NCI-H2227 (cell line): ENCODE measurements around the gene NDUFA8.

Experiments
- DNase-seq: peaks from one replicate; lab custom pipeline; 2025; ENCODE audit not compliant: unreplicated experiment; lab: John Stamatoyannopoulos, UW

NDUFA8 gene

DNA sequence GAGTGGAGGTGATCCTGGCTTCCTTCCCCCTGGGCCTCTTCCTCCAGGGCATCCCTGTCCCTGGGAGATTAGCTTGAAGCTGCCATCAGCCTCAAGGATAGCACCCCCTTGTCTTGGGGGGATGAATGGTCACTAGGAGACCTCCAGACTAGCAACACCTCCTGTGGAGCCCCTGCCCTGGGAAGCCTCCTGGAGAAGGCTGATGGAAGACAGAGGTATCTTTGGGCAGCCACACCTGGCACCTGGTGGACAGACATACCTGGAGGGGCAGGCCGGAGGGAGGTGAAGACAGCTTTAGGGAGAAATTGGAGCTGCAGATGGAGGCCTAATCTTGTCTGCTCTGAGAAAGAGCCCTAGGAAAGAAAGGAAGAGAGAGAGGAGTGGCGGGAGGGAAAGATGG is 57.4 kb downstream of the NDUFA8 start:
- DNase-seq: no peak

DNA sequence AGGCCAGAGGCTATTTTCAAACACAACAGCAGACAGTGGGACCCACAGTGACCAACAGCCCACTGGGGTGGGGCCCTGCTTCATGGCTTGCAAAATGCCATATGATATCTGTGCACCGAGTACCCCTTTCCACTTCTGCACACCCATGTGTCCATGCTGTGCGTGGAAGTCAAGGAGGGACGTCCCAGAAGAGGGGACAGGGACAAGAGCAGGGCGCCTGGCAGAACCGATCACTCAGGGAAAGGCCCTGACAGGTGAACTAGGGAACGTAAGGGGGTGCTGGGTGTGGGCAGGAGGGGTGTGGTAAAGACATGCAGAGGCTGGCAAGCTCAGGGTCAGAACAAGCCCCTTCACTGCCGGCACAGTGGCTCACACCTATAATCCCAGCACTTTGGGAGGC is 58.8 kb downstream of the NDUFA8 start:
- no peak for DNase-seq

DNA sequence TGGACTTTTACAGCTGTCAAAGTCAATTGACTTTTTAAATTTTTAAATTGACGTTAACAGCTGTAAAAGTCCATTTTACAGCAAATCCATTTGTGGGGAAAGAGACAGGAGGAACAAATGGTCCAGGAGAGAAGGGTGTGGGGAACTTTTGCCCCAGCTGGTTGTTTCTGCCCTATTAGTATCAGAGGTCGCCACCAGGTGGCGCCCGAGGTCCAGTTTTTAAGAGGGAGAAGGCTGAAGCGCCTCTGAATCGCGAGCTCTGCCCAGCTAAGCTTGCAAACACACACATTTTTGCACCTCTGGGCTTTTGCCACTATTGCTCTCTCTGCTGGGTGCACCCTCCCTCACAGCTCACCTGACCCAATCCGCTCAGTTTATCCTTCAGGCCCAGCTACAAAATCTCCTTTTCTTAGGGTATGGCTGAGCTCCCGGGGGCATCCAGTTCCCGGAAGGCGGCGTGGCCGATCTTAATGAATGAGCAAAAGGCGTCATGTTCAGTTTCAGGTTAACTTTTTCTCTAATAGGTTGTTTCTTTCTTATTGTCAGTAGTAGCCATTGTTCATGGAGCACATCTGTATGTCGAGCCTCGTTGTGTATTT is 60.2 kb downstream of the NDUFA8 start:
- DNase-seq: peak; percentile 82

DNA sequence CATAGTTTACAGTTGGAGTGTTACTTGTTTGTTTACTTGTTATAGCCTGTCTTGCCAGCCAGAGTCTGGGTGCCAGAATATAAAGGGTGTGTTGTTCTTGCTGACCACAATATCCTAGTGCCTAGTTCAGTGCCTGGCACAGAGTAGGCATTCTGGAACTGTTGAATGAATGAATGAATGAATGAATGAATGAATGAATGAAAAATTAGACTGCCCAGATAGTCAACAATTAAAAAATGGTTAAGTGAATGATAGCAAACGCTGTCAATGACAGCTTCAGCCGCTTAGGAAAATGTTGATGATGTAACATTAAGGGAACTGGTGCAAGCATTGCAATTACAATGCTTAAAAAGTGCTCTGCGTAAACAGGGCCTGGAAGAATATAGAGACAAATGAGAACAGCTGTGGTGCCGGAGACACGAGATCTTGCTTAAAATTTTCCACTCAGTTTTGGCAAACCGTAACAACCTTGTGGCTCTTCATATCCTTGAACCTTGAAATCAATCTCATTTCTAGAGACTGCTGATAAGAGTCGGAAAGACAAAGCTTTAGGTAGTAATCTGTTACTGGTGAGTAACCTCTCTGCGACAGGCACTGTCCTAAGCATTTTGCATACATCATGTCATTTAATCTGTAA is 61.8 kb downstream of the NDUFA8 start:
- DNase-seq: no peak

DNA sequence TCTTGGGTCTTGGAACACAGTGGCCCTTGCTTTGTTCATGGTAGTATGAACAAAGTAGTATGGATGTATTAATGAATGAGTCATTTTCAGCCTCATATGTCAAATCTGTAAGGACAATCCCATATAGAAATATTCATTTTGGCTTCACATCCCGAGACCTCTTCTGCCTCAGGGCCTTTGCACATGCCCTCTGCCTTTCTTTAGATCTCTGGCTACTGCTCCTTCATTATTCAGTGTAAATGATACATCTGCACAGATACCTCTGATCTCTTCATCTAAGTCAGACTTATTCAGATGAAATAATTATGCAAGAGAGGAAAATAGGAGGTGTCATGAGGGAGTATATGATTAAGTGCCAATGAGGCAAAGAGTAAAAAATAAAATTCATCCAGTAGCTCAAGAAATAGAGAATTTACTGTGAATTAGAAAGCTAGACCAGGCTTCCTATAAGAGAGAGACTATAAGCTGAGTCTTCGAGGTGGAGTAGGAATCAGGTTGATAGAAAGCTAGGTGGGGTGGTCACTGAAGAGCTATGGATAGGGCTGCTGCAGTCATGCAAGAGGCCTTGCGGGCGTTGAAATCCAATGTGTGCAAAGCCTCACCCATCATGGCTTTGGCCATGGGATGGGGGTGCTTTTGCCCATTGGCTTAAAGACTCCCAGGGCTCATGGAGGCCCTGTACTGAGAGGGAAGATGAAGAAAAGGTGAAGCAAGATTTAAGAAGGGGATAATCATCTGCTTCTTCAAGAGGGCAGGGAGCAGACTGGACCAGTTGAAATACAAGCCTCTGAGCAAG is 62.8 kb downstream of the NDUFA8 start:
- no peak for DNase-seq

DNA sequence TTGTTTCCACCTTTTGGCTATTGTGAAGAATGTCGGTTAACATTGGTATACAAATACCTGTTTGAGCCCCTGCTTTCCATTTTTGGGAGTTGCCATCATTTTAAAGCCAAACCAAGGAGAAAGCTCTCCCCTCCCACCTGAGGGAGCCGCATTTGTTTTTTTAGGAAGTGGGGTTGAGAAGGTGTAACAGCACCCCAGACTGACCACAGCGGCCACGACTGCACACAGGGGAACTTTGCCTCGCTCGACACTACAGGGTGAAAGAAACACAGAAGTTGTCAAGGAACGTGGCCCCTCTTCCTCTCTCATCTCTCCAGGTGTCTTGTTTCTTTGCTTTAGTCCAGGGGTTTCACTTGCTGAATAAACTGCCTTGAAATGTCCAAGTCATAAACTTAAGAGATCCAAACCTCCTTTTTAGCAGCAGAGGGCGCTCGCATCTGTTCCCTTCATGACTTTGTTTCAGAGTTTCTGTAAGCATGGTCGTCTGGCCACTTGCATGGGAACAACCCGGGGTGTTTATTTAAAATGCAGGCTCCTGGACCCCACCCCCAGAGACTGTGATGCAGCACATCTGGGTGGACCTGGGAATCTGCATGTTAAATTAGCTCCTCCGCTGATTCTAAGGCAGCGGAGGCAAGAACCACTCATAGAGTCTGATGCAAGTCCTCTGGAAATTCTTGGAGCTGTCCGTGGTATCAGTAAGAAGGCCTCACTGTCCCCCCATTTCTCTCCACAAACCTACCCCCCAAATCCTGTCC is 64.4 kb downstream of the NDUFA8 start:
- DNase-seq: peak; percentile 66
